ENCODE results near the gene TMCO4. TPM values are rescaled to one million over a fixed set of nuclear protein-coding genes. Genes with fewer than 3 reads are reported as not detected.

Gene TMCO4
- total RNA-seq, 1 donor from 2014 or later: 10.0 TPM

GRCh38 chr1:19682257-19682656 is 117.5 kb downstream of the TMCO4 start:
- Mint-ChIP-seq H3K4me3 (ENCODE audit: unreplicated experiment) (no peak overlapping the region), H3K9me3 (ENCODE audit: low read depth) (no peaks in the 10 kb centered on the region), H3K27me3 (ENCODE audit: low read depth) (peaks cover 3% of the 10 kb centered on the region), H3K36me3 (ENCODE audit: low read depth) (no peaks in the 10 kb centered on the region), H3K27ac (ENCODE audit: unreplicated experiment) (no peak overlapping the region), H3K4me1 (ENCODE audit: low read depth) (peaks cover 3% of the 10 kb centered on the region)
- no peak for DNase-seq (ENCODE audit: low spot score)
- no peak for TF ChIP-seq CTCF (IDR thresholded peaks at IDR 0.05)

- TF ChIP-seq CTCF (IDR thresholded peaks at IDR 0.05): no peak
- H3K27ac Mint-ChIP-seq (ENCODE audit: unreplicated experiment): no peak overlapping the region
- no peaks in the 10 kb centered on the region for H3K36me3 Mint-ChIP-seq (ENCODE audit: low read depth)
- no peak for DNase-seq (ENCODE audit: low spot score)
- H3K4me1 Mint-ChIP-seq (ENCODE audit: low read depth): peaks cover 3% of the 10 kb centered on the region
- peaks cover 3% of the 10 kb centered on the region for H3K27me3 Mint-ChIP-seq (ENCODE audit: low read depth)
- no peaks in the 10 kb centered on the region for H3K9me3 Mint-ChIP-seq (ENCODE audit: low read depth)
- H3K4me3 Mint-ChIP-seq (ENCODE audit: unreplicated experiment): no peak overlapping the region
Observed at GRCh38 chr1:19680644-19681043, 119.1 kb downstream of the TMCO4 start.

GRCh38 chr1:19679691-19680090 is 120.0 kb downstream of the TMCO4 start:
- no peak for TF ChIP-seq CTCF (IDR thresholded peaks at IDR 0.05)
- no peaks in the 10 kb centered on the region for H3K9me3 Mint-ChIP-seq (ENCODE audit: low read depth)
- H3K4me1 Mint-ChIP-seq (ENCODE audit: low read depth): peaks cover 3% of the 10 kb centered on the region
- H3K36me3 Mint-ChIP-seq (ENCODE audit: low read depth): no peaks in the 10 kb centered on the region
- H3K27ac Mint-ChIP-seq (ENCODE audit: unreplicated experiment): no peak overlapping the region
- H3K4me3 Mint-ChIP-seq (ENCODE audit: unreplicated experiment): no peak overlapping the region
- no peak for DNase-seq (ENCODE audit: low spot score)
- H3K27me3 Mint-ChIP-seq (ENCODE audit: low read depth): peaks cover 5% of the 10 kb centered on the region

- no peak overlapping the region for H3K27ac Mint-ChIP-seq (ENCODE audit: unreplicated experiment)
- no peak for DNase-seq (ENCODE audit: low spot score)
- H3K9me3 Mint-ChIP-seq (ENCODE audit: low read depth): no peaks in the 10 kb centered on the region
- no peak overlapping the region for H3K4me3 Mint-ChIP-seq (ENCODE audit: unreplicated experiment)
- H3K27me3 Mint-ChIP-seq (ENCODE audit: low read depth): peaks cover 9% of the 10 kb centered on the region
- no peaks in the 10 kb centered on the region for H3K36me3 Mint-ChIP-seq (ENCODE audit: low read depth)
- peaks cover 3% of the 10 kb centered on the region for H3K4me1 Mint-ChIP-seq (ENCODE audit: low read depth)
- TF ChIP-seq CTCF (IDR thresholded peaks at IDR 0.05): no peak
Observed at GRCh38 chr1:19678931-19679453, 120.7 kb downstream of the TMCO4 start.

- Mint-ChIP-seq H3K27ac (ENCODE audit: unreplicated experiment) (no peak overlapping the region), H3K36me3 (ENCODE audit: low read depth) (no peaks in the 10 kb centered on the region), H3K9me3 (ENCODE audit: low read depth) (no peaks in the 10 kb centered on the region), H3K4me1 (ENCODE audit: low read depth) (peaks cover 3% of the 10 kb centered on the region), H3K27me3 (ENCODE audit: low read depth) (peaks cover 11% of the 10 kb centered on the region), H3K4me3 (ENCODE audit: unreplicated experiment) (no peak overlapping the region)
- no peak for TF ChIP-seq CTCF (IDR thresholded peaks at IDR 0.05)
- DNase-seq (ENCODE audit: low spot score): no peak
Observed at GRCh38 chr1:19678493-19678892, 121.2 kb downstream of the TMCO4 start.
